Measurements from ENCODE around the gene KRT23. TPM values are rescaled to one million over a fixed set of nuclear protein-coding genes. Genes with fewer than 3 reads are reported as not detected.

The KRT23 gene
- total and polyA plus RNA-seq, 2 of the 13 experiments (the other 11 are each of a cell fraction or from before 2014, with no cell fraction given) = 24.7 to 51.1 TPM

DNA sequence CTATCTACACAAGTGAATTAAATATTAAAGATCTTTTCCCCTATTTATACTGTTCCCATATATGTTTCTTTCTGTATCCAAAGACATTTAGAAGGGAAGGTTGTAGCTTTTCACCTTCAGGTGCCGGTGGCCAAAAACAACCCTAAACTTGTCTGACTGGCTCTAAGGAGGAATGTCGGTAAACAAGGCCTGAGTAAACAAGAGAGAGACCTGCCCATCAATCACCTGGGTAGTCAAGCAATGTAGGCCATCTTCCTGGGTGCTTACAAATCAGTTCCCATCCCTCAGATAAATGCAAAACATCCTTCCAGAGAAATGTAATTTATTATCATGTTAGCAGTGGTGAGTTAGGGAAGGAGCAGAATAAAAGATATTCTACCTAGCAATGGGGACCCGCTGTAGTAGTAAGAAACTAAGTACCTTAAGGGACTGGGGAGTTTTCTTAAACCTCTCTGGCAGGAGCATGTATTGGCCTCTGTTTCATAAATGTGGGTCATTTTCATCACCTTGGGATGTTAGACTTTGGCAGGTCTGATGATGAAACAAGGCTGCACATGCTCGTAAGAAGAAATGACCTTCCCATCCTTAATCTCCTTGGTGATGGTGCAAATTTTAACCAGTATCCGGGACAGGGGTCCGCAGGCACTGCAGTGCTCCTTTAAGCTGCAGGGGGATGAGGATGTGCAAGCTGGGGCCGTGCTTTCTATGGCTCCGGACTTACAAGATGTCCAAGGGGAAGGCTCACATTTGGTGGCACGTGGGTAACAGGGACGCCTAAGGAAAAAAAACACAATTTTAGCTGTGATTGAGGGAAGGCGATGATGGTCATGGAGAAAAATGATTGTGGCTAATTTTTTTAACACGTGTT lies 20.9 kb upstream of the KRT23 start (continued):
- TF ChIP-seq, protein P1, sequence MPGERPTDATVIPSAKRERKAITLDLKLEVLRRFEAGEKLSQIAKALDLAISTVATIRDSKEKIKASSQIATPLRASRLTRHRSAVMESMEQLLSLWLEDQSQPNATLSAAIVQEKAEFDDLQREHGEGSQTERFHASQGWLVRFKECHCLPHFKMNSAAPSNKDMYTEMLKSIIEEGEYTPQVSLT (CRISPR knock-in tag; IDR thresholded peaks at IDR 0.05; ENCODE audit: borderline replicate concordance, low read depth) = no peak
- TF ChIP-seq ZNF629 (CRISPR knock-in tag; conservative IDR thresholded peaks at IDR 0.05) (no peak), FOSL2 (CRISPR knock-in tag; IDR thresholded peaks at IDR 0.05) (peak; percentile 85), PITX1 (CRISPR knock-in tag; IDR thresholded peaks at IDR 0.05) (peak; percentile 72; the same call in 1 of the 2 replicates), GFI1 (CRISPR knock-in tag; IDR thresholded peaks at IDR 0.05; ENCODE audit: borderline replicate concordance) (peak; percentile 94), POLR2A (IDR thresholded peaks at IDR 0.05; ENCODE audit: insufficient read depth in 1 of 2, low read depth in 2 of 2, low read length in 2 of 2) (no peak), GATAD2A (CRISPR knock-in tag; IDR thresholded peaks at IDR 0.05) (peak; percentile 94), ZNF644 (CRISPR knock-in tag; IDR thresholded peaks at IDR 0.05; ENCODE audit: low read depth) (peak; percentile 84), MED13 (CRISPR knock-in tag; IDR thresholded peaks at IDR 0.05) (peak; percentile 71; the same call in 1 of the 2 replicates), SIX1 (CRISPR knock-in tag; IDR thresholded peaks at IDR 0.05; ENCODE audit: borderline replicate concordance) (peak; percentile 73; the same call in 1 of the 2 replicates), ZNF101 (CRISPR knock-in tag; IDR thresholded peaks at IDR 0.05; ENCODE audit: borderline replicate concordance, low read depth) (no peak), FOXK2 (IDR thresholded peaks at IDR 0.05) (peak; percentile 38; the same call in 1 of the 2 replicates), FOXA3 (CRISPR knock-in tag; IDR thresholded peaks at IDR 0.05) (peak; percentile 100), SIX4 (CRISPR knock-in tag; IDR thresholded peaks at IDR 0.05) (0 out of 2 replicates have a peak, but pooled peaks have one; percentile 45), ZSCAN31 (CRISPR knock-in tag; IDR thresholded peaks at IDR 0.05; ENCODE audit: low read depth) (no peak), ZNF776 (CRISPR knock-in tag; IDR thresholded peaks at IDR 0.05) (no peak), JUN (CRISPR knock-in tag; IDR thresholded peaks at IDR 0.05) (peak; percentile 57; the same call in 1 of the 2 replicates), FOXA1 (IDR thresholded peaks at IDR 0.05) (peak; percentile 98), FOXA1 (CRISPR knock-in tag; IDR thresholded peaks at IDR 0.05) (peak; percentile 100), HOXA3 (CRISPR knock-in tag; IDR thresholded peaks at IDR 0.05) (peak; percentile 71)
- TF ChIP-seq, protein P2, sequence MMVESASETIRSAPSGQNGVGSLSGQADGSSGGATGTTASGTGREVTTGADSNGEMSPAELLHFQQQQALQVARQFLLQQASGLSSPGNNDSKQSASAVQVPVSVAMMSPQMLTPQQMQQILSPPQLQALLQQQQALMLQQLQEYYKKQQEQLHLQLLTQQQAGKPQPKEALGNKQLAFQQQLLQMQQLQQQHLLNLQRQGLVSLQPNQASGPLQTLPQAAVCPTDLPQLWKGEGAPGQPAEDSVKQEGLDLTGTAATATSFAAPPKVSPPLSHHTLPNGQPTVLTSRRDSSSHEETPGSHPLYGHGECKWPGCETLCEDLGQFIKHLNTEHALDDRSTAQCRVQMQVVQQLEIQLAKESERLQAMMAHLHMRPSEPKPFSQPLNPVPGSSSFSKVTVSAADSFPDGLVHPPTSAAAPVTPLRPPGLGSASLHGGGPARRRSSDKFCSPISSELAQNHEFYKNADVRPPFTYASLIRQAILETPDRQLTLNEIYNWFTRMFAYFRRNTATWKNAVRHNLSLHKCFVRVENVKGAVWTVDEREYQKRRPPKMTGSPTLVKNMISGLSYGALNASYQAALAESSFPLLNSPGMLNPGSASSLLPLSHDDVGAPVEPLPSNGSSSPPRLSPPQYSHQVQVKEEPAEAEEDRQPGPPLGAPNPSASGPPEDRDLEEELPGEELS (CRISPR knock-in tag; IDR thresholded peaks at IDR 0.05) = peak; percentile 97
- TF ChIP-seq, protein P3, sequence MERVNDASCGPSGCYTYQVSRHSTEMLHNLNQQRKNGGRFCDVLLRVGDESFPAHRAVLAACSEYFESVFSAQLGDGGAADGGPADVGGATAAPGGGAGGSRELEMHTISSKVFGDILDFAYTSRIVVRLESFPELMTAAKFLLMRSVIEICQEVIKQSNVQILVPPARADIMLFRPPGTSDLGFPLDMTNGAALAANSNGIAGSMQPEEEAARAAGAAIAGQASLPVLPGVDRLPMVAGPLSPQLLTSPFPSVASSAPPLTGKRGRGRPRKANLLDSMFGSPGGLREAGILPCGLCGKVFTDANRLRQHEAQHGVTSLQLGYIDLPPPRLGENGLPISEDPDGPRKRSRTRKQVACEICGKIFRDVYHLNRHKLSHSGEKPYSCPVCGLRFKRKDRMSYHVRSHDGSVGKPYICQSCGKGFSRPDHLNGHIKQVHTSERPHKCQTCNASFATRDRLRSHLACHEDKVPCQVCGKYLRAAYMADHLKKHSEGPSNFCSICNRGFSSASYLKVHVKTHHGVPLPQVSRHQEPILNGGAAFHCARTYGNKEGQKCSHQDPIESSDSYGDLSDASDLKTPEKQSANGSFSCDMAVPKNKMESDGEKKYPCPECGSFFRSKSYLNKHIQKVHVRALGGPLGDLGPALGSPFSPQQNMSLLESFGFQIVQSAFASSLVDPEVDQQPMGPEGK (CRISPR knock-in tag; IDR thresholded peaks at IDR 0.05) = 0 out of 2 replicates have a peak, but pooled peaks have one; percentile 21
- TF ChIP-seq, protein P4, sequence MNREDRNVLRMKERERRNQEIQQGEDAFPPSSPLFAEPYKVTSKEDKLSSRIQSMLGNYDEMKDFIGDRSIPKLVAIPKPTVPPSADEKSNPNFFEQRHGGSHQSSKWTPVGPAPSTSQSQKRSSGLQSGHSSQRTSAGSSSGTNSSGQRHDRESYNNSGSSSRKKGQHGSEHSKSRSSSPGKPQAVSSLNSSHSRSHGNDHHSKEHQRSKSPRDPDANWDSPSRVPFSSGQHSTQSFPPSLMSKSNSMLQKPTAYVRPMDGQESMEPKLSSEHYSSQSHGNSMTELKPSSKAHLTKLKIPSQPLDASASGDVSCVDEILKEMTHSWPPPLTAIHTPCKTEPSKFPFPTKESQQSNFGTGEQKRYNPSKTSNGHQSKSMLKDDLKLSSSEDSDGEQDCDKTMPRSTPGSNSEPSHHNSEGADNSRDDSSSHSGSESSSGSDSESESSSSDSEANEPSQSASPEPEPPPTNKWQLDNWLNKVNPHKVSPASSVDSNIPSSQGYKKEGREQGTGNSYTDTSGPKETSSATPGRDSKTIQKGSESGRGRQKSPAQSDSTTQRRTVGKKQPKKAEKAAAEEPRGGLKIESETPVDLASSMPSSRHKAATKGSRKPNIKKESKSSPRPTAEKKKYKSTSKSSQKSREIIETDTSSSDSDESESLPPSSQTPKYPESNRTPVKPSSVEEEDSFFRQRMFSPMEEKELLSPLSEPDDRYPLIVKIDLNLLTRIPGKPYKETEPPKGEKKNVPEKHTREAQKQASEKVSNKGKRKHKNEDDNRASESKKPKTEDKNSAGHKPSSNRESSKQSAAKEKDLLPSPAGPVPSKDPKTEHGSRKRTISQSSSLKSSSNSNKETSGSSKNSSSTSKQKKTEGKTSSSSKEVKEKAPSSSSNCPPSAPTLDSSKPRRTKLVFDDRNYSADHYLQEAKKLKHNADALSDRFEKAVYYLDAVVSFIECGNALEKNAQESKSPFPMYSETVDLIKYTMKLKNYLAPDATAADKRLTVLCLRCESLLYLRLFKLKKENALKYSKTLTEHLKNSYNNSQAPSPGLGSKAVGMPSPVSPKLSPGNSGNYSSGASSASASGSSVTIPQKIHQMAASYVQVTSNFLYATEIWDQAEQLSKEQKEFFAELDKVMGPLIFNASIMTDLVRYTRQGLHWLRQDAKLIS (CRISPR knock-in tag; IDR thresholded peaks at IDR 0.05) = no peak
